Left renal cortex interstitium (tissue), 4 donors: ENCODE measurements around the gene C2CD2L. TPM values are rescaled to one million over a fixed set of nuclear protein-coding genes. Genes with fewer than 3 reads are reported as not detected.
"Not testable (repeated sequence)": the region's sequence is repeated elsewhere in the genome, so short reads cannot be mapped to it uniquely, and the experiment has no call there.

Source experiments
- DNase-seq, 4 donors: peaks; one replicate each; pipeline ENCODE4 v3.0.0-alpha.2; 2013; ENCODE audit warnings: low read depth in 4 of 4, low spot score in 2 of 4, missing footprints in 1 of 4
- polyA plus RNA-seq, 4 donors: library from polyadenylated mRNA; unstranded; fragments of 120-200 nt; gene quantifications; one replicate each; pipeline ENCODE4 v1.2.1, GENCODE V29; 2013; ENCODE audit not compliant: insufficient read length in 4 of 4

The C2CD2L gene
- polyA plus RNA-seq, 4 donors = 10.1 to 14.2 (median 11.0) TPM

- no peak for DNase-seq
Observed at GRCh38 chr11:119092880-119093842, 14.0 kb upstream of the C2CD2L start.

- DNase-seq = no peak
Observed at GRCh38 chr11:119093942-119094815, 13.0 kb upstream of the C2CD2L start.

DNA sequence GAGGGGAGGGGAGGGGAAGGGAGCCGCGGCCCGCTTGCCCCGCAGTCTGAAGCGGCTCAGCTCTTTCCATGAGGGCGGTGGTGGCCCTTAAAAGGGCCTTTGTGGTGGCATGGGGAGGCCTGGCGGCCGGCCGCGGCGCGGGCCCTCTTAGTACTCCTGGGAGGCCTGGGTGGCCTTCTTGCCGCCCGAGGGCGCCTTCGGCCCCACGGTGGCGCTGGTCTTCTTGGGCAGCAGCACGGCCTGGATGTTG, 12.4 kb upstream of the C2CD2L start:
- DNase-seq = peak in 1 of 4 donors; percentile 63

GRCh38 chr11:119095066-119095880, 11.9 kb upstream of the C2CD2L start:
- peak; percentile 96 to 99 (median 99) for DNase-seq

- no peak for DNase-seq
Observed at GRCh38 chr11:119099711-119100110, 7.4 kb upstream of the C2CD2L start.

- no peak for DNase-seq
Observed at GRCh38 chr11:119100246-119100970, 6.7 kb upstream of the C2CD2L start.

GRCh38 chr11:119100994-119101758, 6.0 kb upstream of the C2CD2L start:
- DNase-seq = no peak

DNA sequence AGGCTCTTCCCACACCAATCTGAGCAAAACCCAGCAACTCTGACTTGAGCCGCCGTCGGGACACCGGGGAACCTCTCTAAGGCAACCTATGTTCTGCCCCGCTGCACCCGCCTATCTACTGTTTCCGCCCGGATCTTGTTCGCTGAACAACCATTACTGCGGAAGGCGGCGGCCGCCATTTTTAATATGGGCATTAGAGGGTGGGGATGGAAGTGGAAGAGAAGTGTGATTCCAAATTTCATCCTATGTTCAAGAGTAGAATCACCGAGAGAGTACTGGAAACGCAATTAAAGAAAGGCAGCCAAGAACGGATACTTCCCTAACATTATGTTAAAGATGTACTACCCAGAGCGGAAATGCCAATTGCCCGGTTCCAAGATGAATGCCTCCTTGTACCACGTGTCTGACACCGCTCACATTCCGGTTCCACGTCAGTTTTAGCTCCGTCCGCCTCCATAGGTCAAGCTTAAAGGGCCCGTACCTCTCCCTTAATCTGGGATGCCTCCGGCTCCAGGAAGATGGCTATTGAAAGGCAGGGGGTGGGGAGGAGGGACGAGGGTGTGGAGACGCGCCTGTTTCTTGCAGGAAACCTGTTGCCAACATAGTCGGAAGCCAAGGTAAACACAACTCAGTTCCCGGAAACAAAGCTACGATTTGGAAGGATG, 5.3 kb upstream of the C2CD2L start, which contains the start of gene DPAGT1:
DPAGT1 (minus strand) TSS at position 95 of the 665 bp plus-strand sequence. CDS start 198 bp downstream, outside the sequence.
- DNase-seq = peak; percentile 91 to 99 (median 92)

DNA sequence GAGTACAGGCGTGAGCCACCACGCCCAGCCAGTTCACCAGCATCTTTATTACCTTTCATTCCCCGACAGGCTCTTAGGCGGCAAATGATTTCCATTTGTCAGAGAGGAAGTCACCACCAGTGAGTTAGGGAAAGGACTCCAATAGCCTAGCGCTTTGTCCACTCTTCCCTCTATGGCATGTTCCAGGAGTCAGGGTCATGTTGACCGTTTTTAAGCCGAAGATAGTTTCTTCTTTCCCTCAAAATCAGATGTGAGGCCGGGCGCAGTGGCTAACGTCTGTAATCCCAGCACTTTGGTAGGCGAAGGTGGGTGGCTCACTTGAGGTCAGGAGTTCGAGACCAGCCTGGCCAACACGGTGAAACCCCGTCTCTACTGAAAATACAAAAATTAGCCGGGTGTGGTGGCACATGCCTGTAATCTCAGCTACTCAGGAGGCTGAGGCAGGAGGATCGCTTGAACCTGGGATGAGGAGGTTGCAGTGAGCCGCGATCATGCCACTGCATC, 3.9 kb upstream of the C2CD2L start:
- DNase-seq = not testable (repeated sequence)

DNA sequence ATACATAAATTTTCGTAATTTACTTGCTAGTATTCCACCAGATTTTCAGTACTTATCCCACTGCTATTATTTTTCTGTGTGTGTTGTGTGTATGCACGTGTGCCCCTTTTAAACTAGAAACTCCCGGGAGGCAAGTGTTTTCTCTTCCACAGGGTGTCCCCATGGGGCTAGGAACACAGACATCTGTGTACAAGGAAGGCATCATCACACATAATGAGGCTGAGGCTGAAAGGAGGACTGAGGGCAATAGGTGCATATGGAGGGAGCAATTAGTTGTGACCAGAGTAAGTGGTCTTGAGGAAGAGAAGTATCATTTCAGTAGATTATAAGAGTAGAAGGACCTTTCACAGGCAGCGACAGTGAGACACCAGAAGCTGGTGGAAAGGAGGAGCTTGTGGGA, 3.4 kb upstream of the C2CD2L start:
- DNase-seq = no peak

DNA sequence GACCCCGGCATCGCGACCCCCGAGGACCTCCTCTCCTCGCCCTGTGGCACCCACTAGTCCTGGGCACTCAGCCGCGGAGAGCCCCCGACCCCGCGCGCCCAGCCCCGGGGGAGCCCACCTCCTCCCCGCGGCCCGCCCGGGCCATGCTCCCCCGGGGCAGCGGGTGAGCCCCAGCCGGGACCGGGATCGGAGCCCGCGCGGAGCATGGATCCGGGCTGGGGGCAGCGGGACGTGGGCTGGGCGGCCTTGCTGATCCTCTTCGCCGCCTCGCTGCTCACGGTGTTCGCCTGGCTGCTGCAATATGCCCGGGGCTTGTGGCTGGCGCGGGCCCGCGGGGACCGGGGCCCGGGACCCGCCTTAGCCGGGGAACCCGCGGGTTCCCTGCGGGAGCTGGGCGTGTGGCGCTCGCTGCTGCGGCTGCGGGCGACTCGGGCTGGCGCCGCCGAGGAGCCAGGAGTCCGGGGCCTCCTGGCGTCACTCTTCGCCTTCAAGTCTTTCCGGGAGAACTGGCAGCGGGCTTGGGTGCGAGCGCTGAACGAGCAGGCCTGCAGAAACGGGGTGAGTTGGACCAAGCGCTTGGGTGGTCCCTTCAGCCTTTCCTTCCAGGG, 498 bp downstream of the C2CD2L start:
- no peak for DNase-seq

DNA sequence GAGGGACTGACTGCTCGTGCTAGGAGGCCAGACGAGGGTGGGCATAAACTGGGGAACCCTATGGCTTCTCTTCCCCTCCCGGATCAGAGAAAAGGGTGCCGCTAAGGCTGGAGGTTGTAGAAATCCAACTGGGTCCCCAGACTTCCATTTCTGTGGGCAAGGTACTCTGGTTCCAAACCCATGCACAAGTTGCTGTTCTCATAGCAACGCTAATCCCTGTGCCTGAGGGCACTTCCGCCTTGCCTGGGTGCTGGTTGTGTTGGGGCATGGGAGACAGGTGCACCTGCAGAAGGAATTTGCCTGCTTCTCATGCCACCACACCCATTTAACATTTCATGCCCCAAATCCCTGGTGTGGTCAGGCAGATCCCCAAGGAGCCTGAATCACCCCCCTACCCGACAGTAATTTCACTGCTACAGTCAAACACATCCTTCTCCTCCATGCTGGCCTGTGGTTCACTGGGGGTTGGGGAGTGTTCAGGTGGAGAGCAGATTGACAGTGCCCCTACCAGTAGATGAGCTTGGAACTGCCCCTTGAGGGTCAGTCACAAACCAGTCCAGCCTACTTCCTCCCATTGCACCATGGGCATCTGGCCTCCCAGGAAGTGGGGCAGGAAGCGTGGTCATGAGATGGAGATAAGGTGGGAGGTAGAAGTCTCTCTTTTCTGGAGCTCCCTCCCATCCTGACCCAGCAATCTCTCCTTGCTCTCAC, 1.2 kb downstream of the C2CD2L start:
- no peak for DNase-seq

GRCh38 chr11:119108857-119109221, 1.7 kb downstream of the C2CD2L start:
- DNase-seq = no peak

DNA sequence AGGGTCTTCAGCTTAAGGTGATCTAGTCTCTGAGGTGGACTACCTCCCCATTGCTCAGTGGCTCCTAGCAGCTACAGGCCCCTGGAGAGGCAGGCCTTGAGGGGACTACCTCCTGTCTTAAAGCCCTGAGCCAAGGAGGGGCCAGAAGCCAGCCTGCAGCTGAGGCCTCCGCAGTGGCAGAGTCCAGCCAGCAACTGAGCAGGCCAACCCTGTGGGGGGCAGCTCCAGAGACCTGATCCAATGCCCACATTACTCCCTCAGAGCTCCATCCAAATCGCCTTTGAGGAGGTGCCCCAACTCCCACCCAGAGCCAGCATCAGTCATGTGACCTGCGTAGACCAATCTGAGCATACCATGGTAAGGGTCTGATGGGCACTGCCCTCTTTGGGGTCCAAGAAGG, 2.7 kb downstream of the C2CD2L start:
- DNase-seq = no peak

DNA sequence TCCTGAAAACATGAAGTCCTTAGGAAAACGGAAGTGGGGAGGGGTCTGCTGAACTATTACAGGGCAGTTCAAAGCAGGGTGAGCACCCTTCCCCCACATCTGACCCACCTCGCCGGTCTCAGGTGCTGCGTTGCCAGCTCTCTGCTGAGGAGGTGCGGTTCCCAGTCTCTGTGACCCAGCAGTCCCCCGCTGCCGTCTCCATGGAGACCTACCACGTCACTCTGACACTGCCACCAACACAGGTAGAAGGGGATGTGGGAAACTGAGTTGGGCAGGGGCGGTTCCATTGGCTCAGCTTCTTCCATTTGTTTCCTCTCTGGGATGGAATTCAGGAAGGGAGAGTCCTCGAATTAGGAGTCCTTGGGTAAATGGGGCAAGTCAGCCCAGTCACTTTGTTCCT, 3.3 kb downstream of the C2CD2L start:
- no peak for DNase-seq

DNA sequence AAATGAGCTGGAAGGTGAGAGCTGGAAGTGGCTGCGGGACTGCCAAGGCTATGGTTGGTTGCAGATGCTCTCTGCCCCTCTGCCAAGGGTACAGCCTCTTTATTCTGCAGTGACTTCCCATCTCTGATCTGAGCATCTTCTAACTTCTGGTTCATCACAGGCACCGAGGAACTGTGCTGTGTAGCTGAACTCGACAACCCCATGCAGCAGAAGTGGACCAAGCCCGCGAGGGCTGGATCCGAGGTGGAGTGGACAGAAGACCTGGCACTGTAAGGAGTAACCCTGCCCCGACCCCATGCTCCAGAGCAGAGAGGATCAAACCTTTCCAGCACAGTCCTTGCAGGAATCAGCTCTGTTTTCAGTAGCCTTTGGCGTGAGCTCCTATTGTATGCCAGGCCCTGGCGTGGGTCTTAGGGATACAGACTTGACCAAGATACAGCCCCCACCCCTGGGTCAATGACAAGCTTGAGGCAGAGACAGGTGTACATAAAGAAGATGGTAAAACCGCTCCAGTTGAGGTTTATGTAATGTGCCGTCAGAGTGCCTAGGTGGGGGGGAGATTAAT, 4.3 kb downstream of the C2CD2L start:
- DNase-seq = no peak

DNA sequence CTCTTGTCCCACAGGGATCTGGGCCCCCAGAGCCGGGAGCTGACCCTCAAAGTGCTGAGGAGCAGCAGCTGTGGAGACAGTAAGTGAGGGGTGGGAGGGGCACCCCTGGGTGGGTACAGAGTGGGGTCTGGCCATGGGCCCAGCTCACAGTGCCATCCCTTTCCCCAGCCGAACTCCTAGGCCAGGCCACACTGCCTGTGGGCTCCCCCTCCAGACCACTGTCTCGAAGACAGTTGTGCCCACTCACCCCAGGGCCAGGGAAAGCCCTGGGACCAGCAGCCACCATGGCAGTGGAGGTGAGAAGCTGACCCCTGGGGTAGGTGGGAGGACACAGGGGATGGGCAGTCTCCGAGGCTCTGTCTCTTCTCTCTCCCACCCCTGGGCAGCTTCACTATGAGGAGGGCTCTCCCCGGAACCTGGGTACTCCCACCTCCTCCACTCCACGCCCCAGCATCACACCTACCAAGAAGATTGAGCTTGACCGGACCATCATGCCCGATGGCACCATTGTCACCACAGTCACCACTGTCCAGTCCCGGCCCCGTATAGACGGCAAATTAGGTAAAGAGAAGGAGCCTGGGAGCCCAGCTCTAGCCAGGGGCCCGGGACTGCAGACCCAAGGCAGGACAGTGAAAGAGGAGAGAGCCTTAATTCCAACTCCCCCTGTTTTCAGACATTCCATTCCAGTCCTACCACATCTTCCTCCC, 5.3 kb downstream of the C2CD2L start:
- no peak for DNase-seq
